GM18502 (cell line): ENCODE measurements around the gene RDH8.
"Not testable (repeated sequence)": the region's sequence is repeated elsewhere in the genome, so short reads cannot be mapped to it uniquely, and the experiment has no call there.

Source experiments
- ATAC-seq: cut with Tn5 transposase; IDR thresholded peaks from one replicate; pipeline ENCODE4 v1.9.1; 2021; ENCODE audit warnings: mild to moderate bottlenecking; ENCODE audit not compliant: unreplicated experiment, poor library complexity

RDH8 gene

GRCh38 chr19:10004617-10005016 is 8.7 kb upstream of the RDH8 start:
- ATAC-seq = no peak

- ATAC-seq = no peak
Observed at GRCh38 chr19:10005632-10006334, 7.5 kb upstream of the RDH8 start.

- no peak for ATAC-seq
Observed at GRCh38 chr19:10006335-10006708, 7.0 kb upstream of the RDH8 start.

- no peak for ATAC-seq
Observed at GRCh38 chr19:10006752-10007323, 6.4 kb upstream of the RDH8 start.

GRCh38 chr19:10007371-10008183 is 5.7 kb upstream of the RDH8 start:
- no peak for ATAC-seq

- no peak for ATAC-seq
Observed at GRCh38 chr19:10008184-10008765, 5.0 kb upstream of the RDH8 start.

- ATAC-seq = no peak
Observed at GRCh38 chr19:10009714-10010224, 3.5 kb upstream of the RDH8 start.

- ATAC-seq = no peak
Observed at GRCh38 chr19:10010247-10010691, 3.0 kb upstream of the RDH8 start, which contains the start of gene COL5A3. TSS of gene COL5A3 (minus strand) at chr19:10010504. CDS start at chr19:10010385, 119 bp downstream.

- no peak for ATAC-seq
Observed at GRCh38 chr19:10010939-10011338, 2.3 kb upstream of the RDH8 start.

- no peak for ATAC-seq
Observed at GRCh38 chr19:10011974-10012373, 1.3 kb upstream of the RDH8 start.

- no peak for ATAC-seq
Observed at GRCh38 chr19:10013834-10014618, 743 bp downstream of the RDH8 start.

- no peak for ATAC-seq
Observed at GRCh38 chr19:10018263-10018662, 5.0 kb downstream of the RDH8 start.

GRCh38 chr19:10018786-10019185 is 5.5 kb downstream of the RDH8 start:
- no peak for ATAC-seq

- ATAC-seq = no peak
Observed at GRCh38 chr19:10019246-10019645, 6.0 kb downstream of the RDH8 start.

GRCh38 chr19:10020851-10021250 is 7.6 kb downstream of the RDH8 start:
- ATAC-seq = no peak

- no peak for ATAC-seq
Observed at GRCh38 chr19:10021446-10021845, 8.2 kb downstream of the RDH8 start.

GRCh38 chr19:10021863-10022262 is 8.6 kb downstream of the RDH8 start:
- ATAC-seq = no peak

- not testable (repeated sequence) for ATAC-seq
Observed at GRCh38 chr19:10023096-10023495, 9.8 kb downstream of the RDH8 start.

GRCh38 chr19:10026744-10027143 is 13.5 kb downstream of the RDH8 start:
- ATAC-seq = no peak
